Measurements from ENCODE around the gene FEM1A. TPM values are rescaled to one million over a fixed set of nuclear protein-coding genes. Genes with fewer than 3 reads are reported as not detected.

Gene FEM1A
- total RNA-seq, 2 experiments from 2014 or later: 11.9 TPM

DNA sequence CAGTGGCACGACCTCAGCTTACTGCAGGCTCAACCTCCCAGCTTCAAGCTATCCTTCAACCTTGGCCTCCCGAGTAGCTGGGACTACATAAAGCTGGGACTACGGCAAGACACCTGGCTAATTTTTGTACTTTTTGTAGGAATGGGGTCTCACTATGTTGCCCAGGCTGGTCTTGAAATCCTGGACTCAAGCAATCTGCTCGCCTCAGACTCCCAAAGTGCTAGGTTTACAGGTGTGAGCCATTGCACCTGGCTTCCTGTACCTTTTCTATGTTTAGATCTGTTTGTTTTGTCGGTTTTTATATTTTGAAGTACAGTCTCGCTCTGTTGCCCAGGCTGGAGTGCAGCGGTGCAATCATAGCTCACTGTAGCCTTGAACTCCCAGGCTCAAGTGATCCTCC lies 57.5 kb downstream of the FEM1A start:
- no peaks in the 10 kb centered on the region for H3K27me3 Mint-ChIP-seq
- DNase-seq: no peak
- peaks cover 3% of the 10 kb centered on the region for H3K4me1 Mint-ChIP-seq
- POLR2A ChIA-PET: interaction anchor here (0.7 kb wide), 1 partner anchor 62 kb away, joined by 5 read pairs; no protein-coding TSS in a partner anchor
- no peak overlapping the region for H3K4me3 Mint-ChIP-seq
- peaks cover 4% of the 10 kb centered on the region for H3K36me3 Mint-ChIP-seq (ENCODE audit: low read depth)
- no peaks in the 10 kb centered on the region for H3K9me3 Mint-ChIP-seq
- CTCF ChIA-PET: interaction anchor here (0.9 to 1.6 kb wide), 2 partner anchors 35 to 39 kb away, joined by 3 to 9 read pairs; no protein-coding TSS in a partner anchor
- H3K27ac Mint-ChIP-seq: no peak overlapping the region

Small RNAs within 50 kb of the gene (microRNA-seq; reads per million reads assigned to microRNA genes)
- gene MIR7-3 (ENCODE audit: borderline microRNAs expressed, borderline replicate concordance): 1.3 reads per million

Other genes with a start within 250 kb of the FEM1A start
- not detected for gene SEMA6B, start 232.1 kb upstream of the FEM1A start, total RNA-seq
- gene TNFAIP8L1, start 152.2 kb upstream of the FEM1A start, total RNA-seq: 10 to 100 TPM; 19.6 to 21.9 TPM
- gene MYDGF, start 121.4 kb upstream of the FEM1A start, total RNA-seq: 10 to 100 TPM; 36.2 to 45.3 TPM
- 10 to 100 TPM; 70.5 to 79.3 TPM for gene DPP9, start 67.9 kb upstream of the FEM1A start, total RNA-seq
- 10 to 100 TPM; 18.6 to 19.2 TPM for gene TICAM1, start 40.0 kb downstream of the FEM1A start, total RNA-seq
- gene PLIN3, start 75.9 kb downstream of the FEM1A start, total RNA-seq: 10 to 100 TPM; 24.1 to 28.1 TPM
- 1 to 10 TPM; 1.5 to 1.8 TPM for gene ARRDC5, start 111.2 kb downstream of the FEM1A start, total RNA-seq
- 100 to 1,000 TPM; 130 to 141 TPM for gene UHRF1, start 117.8 kb downstream of the FEM1A start, total RNA-seq
- gene KDM4B, start 177.4 kb downstream of the FEM1A start, total RNA-seq: 10 to 100 TPM; 37.1 to 40.2 TPM

Data from activated CD4-positive, alpha-beta T cell treated with anti-CD3 and anti-CD28 coated beads, Interleukin-2, amount 10 ng/mL, durations not matched to agents 7 days and 5 days (primary cell).